BJ (cell line): ENCODE results near the gene SPDYC. TPM values are rescaled to one million over a fixed set of nuclear protein-coding genes. Genes with fewer than 3 reads are reported as not detected.

Experiments
- CTCF ChIA-PET: fragments of 350-600 bp; formaldehyde crosslinking; extraction: SDS; loops from one replicate; lab custom pipeline; 2021; ENCODE audit warnings: antibody characterized with exemption, inconsistent platforms; lab: Yijun Ruan, JAX
- POLR2A ChIA-PET: fragments of 300-600 bp; sonication (Branson Sonifier 250); formaldehyde crosslinking; extraction: SDS; loops from one replicate; lab custom pipeline; 2021; ENCODE audit warnings: antibody characterized with exemption; lab: Charles Lee
- DNase-seq: peaks from one replicate; pipeline ENCODE4 v3.0.0-alpha.2; 2011; ENCODE audit warnings: low read depth
- H3K27me3 ChIP-seq: 2 replicates; pipeline ENCODE4 v1.6.0; 2011; ENCODE audit warnings: low read length; ENCODE audit not compliant: control insufficient read depth, insufficient read depth
- H3K36me3 ChIP-seq: 2 replicates; pipeline ENCODE4 v1.5.1; 2011; ENCODE audit warnings: low read length; ENCODE audit not compliant: control insufficient read depth, insufficient read depth
- H3K4me3 ChIP-seq: 2 replicates; pipeline ENCODE4 v1.5.1; 2011; ENCODE audit warnings: low read depth, mild to moderate bottlenecking, control low read depth, low read length
- polyA plus RNA-seq: library from polyadenylated mRNA; depleted of rRNA; stranded (reverse); fragments of >200 nt; gene quantifications from 2 replicates; pipeline ENCODE4 v1.2.3, GENCODE V29; 2011
- TF ChIP-seq, protein P1 (sequence below): IDR thresholded peaks from 2 replicates; pipeline ENCODE4 v1.5.1; 2011; ENCODE audit warnings: low read depth, mild to moderate bottlenecking, control low read depth, inconsistent platforms, low read length, moderate library complexity; ENCODE audit not compliant: insufficient read depth

The SPDYC gene
- polyA plus RNA-seq, 1 experiment, result not detected

- peaks cover 4% of the 10 kb centered on the region; the same call in 1 of the 2 replicates for H3K27me3 ChIP-seq
- TF ChIP-seq, protein P1, sequence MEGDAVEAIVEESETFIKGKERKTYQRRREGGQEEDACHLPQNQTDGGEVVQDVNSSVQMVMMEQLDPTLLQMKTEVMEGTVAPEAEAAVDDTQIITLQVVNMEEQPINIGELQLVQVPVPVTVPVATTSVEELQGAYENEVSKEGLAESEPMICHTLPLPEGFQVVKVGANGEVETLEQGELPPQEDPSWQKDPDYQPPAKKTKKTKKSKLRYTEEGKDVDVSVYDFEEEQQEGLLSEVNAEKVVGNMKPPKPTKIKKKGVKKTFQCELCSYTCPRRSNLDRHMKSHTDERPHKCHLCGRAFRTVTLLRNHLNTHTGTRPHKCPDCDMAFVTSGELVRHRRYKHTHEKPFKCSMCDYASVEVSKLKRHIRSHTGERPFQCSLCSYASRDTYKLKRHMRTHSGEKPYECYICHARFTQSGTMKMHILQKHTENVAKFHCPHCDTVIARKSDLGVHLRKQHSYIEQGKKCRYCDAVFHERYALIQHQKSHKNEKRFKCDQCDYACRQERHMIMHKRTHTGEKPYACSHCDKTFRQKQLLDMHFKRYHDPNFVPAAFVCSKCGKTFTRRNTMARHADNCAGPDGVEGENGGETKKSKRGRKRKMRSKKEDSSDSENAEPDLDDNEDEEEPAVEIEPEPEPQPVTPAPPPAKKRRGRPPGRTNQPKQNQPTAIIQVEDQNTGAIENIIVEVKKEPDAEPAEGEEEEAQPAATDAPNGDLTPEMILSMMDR, result no peak
- DNase-seq, result no peak
- ChIA-PET CTCF (no interaction called here), POLR2A (no interaction called here)
- no peaks in the 10 kb centered on the region for H3K36me3 ChIP-seq
- H3K4me3 ChIP-seq, result no peak overlapping the region
Measured at GRCh38 chr11:65159012-65159411, 11.0 kb upstream of the SPDYC start.

DNA sequence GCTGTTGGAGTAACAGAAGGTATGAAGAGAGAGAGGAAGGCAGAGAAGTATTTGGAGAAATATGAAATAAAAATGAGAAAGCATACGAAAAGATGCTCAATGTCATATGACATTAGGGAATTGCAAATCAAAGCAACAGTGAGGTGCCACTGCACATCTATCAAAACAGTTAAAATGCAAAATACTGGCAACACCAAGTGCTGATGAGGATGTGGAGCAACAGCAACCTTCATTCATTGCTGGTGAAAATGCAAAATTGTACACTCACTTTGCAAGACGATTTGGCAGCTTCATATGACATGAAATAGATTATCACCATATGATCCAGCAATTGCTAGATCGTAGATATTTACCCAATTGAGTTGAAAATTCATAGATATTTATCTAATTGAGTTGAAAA, 9.4 kb upstream of the SPDYC start:
- Histone ChIP-seq H3K27me3 (peaks cover 4% of the 10 kb centered on the region; the same call in 1 of the 2 replicates), H3K4me3 (no peak overlapping the region), H3K36me3 (no peaks in the 10 kb centered on the region)
- POLR2A ChIA-PET, result no interaction called here
- no peak for DNase-seq
- TF ChIP-seq, protein P1, result no peak
- CTCF ChIA-PET, result no interaction called here

GRCh38 chr11:65163684-65164083, 6.3 kb upstream of the SPDYC start:
- no peak for DNase-seq
- CTCF ChIA-PET, result no interaction called here
- Histone ChIP-seq H3K4me3 (no peak overlapping the region), H3K27me3 (peaks cover 4% of the 10 kb centered on the region; the same call in 1 of the 2 replicates), H3K36me3 (no peaks in the 10 kb centered on the region)
- TF ChIP-seq, protein P1, result no peak
- POLR2A ChIA-PET, result no interaction called here

DNA sequence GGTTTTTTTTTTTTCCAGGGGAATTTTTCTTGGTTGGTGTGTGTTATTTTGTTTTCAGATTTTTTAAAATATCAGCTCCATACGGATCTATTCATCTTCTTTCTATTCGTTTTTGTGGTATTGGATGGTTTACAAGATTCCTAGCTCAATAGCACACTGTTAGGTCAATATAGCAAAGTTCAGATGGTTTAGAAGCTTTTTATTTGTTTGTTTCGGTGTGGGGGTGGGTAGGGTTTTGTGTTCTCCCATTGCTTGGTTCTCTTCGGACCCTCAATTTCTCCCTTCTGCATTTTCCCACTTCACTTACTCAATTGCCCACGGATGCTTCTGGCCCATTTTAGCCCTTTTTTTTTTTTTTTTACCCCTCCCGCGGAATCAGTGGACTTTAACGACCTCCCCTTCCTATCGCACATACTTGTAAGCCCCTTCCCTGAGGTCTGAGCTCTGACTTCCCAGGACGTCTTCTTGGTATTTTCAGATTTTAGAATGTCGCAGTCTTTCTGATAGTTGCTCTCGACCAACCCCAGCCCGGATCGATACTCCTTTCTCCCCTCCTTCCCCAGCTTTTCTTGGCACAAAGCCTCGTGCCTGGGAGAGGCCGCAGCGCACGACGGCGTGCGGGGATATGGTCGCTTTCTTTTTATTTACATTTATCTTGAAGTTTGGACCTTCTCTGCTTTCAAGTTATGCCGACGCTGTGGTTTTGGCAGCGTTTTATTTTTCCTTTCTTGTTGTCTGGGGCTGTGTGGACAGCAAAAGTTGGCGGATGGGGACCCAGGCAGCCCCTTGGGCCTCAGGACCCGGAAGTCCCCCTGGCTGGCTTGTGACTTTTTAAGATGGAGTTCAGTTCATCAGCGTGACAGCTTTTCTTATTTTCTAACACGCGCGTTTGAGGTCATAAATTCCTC, 4.4 kb upstream of the SPDYC start:
- TF ChIP-seq, protein P1, result no peak
- ChIA-PET CTCF (no interaction called here), POLR2A (no interaction called here)
- 0 out of 2 replicates have a peak, but pooled peaks cover under 1% of the 10 kb centered on the region for H3K27me3 ChIP-seq
- DNase-seq, result no peak
- no peaks in the 10 kb centered on the region for H3K36me3 ChIP-seq
- H3K4me3 ChIP-seq, result no peak overlapping the region

DNA sequence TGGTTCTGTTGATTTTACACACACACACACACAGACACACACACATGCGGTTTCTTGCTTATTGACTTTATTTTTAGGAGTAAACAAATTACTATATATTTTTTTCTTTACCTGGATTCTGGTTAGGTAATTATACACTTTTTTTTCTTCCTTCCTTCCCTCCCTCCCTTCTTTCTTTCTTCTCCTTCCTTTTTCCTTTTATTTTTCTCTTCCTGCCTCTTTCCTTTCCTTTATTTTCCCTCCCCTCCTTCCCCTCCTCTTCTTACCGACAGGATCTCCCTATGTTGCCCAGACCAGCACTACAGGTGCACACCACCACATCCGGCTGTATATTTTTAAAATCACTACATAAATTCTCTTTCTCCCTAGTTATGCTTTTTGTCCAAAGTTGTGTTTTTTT, 3.1 kb upstream of the SPDYC start:
- Histone ChIP-seq H3K4me3 (no peak overlapping the region), H3K36me3 (no peaks in the 10 kb centered on the region), H3K27me3 (no peaks in the 10 kb centered on the region)
- ChIA-PET POLR2A (no interaction called here), CTCF (no interaction called here)
- TF ChIP-seq, protein P1, result no peak
- no peak for DNase-seq
